Fibroblast of mammary gland (primary cell): ENCODE data around the gene SIX2.

Experiments
- DNase-seq: peaks from one replicate; pipeline ENCODE4 v3.0.0-alpha.2; 2010; ENCODE audit warnings: low read depth
- H3K4me3 ChIP-seq: 2 replicates; pipeline ENCODE4 v1.5.1; 2011; ENCODE audit warnings: low read depth, mild to moderate bottlenecking, low read length, moderate library complexity; ENCODE audit not compliant: control insufficient read depth
- TF ChIP-seq, protein P1 (sequence below): conservative IDR thresholded peaks from 2 replicates; pipeline ENCODE4 v1.5.1; 2011; ENCODE audit warnings: low read depth, low read length, inconsistent platforms; ENCODE audit not compliant: control insufficient read depth, insufficient read depth

SIX2 gene

DNA sequence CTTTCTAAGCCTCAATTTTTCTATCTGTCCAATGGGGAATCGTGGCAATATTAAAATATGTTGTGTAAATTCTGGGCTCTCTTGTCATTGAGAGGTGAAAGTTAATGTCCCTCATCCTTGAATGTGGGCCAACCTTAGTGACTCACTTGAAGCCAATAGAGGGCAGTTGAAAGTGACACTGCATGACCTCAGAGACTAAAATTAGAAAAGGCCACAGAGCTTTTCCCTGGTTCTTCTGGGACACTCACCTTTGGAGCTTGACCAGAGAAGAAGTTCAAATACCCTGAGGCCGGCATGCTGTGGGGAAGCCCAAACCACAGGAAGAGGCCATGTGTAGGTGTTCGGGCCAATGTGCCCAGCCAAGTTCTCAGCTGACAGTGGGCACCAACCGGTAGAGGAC lies 24.1 kb upstream of the SIX2 start:
- TF ChIP-seq, protein P1, sequence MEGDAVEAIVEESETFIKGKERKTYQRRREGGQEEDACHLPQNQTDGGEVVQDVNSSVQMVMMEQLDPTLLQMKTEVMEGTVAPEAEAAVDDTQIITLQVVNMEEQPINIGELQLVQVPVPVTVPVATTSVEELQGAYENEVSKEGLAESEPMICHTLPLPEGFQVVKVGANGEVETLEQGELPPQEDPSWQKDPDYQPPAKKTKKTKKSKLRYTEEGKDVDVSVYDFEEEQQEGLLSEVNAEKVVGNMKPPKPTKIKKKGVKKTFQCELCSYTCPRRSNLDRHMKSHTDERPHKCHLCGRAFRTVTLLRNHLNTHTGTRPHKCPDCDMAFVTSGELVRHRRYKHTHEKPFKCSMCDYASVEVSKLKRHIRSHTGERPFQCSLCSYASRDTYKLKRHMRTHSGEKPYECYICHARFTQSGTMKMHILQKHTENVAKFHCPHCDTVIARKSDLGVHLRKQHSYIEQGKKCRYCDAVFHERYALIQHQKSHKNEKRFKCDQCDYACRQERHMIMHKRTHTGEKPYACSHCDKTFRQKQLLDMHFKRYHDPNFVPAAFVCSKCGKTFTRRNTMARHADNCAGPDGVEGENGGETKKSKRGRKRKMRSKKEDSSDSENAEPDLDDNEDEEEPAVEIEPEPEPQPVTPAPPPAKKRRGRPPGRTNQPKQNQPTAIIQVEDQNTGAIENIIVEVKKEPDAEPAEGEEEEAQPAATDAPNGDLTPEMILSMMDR, result no peak
- no peak for DNase-seq
- H3K4me3 ChIP-seq, result no peak overlapping the region

DNA sequence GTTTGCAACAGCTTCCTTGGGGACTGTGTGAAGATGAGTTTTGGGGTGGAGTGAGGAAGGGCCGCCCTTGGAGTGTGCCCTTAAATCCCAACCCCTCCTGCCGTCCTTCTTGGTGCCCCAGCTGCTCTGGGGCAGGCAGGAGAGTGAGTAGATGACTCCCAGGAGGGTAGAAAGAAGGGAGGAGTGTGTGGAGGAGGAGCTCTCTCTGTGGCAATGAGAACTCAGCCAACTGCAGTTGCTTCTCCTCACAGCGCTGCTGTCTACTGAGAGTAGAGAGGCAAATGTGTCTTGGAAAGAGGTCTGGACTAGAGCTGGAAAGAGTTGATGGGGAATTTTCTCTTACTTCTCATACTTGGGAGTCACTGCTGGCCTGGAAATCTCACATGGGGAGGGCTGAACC lies 21.8 kb upstream of the SIX2 start:
- DNase-seq, result no peak
- H3K4me3 ChIP-seq, result no peak overlapping the region
- TF ChIP-seq, protein P1, result no peak

DNA sequence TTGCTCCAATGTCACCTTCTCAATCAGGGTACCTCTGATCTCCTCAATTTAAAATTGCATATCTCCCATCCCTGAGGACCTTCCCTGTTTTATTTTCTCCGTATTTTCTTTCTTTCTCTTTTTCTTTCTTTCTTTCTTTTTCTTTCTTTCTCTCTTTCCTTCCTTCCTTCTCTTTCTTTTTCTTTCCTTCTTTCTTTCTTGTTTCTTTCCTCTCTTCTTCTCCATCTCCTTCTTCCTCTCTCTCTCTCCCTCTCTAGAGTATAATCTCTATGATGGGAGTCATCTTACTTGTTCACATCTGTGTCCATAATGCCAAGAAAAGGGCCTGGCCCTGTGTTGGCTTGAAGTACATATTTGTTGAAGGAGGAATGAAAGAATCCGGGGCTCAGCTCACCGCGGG lies 21.3 kb upstream of the SIX2 start:
- no peak for DNase-seq
- TF ChIP-seq, protein P1, result no peak
- no peak overlapping the region for H3K4me3 ChIP-seq

DNA sequence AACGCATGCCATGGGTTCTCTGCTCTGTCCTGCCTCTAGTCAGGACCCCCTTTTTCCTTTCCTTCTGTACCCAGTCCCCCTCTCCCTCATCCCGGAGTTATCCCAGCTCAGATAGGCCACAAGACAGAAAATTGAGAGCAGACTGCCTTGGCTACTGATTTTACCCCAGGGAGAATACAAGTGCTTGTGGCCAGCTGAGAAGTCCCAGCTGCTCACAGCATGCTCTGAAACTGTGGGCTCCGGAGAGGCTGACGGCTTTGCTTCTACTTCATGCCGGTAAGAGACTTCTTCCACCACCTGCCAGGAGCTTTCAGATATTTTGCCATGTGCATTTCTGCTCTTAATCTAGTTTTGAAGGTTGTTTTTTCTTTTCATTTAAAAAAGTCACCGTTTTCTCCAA lies 20.0 kb upstream of the SIX2 start:
- DNase-seq, result no peak
- H3K4me3 ChIP-seq, result no peak overlapping the region
- TF ChIP-seq, protein P1, result no peak

DNA sequence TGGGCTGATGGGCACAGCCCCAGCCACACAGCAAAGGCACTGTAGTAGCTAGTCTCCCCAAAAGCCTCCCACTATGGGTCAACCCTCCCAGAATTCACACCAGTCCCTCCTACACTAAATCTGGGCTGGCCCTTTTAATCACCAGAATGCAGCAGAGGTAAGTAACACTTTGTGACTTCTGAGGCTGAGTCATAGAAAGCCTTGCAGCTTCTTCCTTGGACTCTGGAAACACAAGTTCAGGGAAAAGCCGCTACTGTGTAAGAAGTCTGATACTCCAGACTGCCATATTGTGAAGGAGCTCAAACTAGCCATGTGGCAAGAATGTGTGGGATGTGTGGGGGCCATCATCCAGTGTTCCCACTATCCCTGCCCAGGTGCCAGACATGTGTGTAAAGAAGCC lies 19.0 kb upstream of the SIX2 start:
- TF ChIP-seq, protein P1, result no peak
- H3K4me3 ChIP-seq, result no peak overlapping the region
- DNase-seq, result peak; percentile 72

DNA sequence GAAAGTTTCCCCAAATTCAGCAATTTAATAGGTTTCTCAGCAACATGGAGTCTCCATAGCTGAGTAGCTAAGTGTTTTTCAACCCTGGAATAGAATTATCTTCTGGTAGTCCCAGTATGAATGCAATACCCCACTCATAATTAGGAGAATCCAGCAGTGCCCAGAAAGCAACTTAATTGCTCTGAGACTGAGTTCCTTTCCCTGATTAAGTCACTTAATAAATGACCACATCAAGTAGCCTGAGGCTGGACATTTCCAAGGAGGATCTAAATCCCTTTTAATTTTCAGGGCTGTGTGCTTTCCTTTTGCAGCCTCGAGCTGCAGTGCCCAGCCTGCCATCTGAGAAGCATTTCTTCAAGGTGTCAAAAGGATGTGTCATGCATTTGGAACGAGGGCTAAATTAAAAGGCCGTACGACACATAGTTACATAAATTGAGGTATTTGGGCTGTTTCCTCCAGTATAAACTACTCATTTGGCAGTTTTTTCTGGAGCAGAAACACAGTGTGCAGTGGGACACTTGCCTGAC lies 17.7 kb upstream of the SIX2 start:
- DNase-seq, result no peak
- H3K4me3 ChIP-seq, result no peak overlapping the region
- TF ChIP-seq, protein P1, result no peak
